ENCODE measurements around the gene KCNH1. TPM values are rescaled to one million over a fixed set of nuclear protein-coding genes. Genes with fewer than 3 reads are reported as not detected.
"Not testable (repeated sequence)": the region's sequence is repeated elsewhere in the genome, so short reads cannot be mapped to it uniquely, and the experiment has no call there.

Gene KCNH1
- total and polyA plus RNA-seq, 2 of the 4 experiments (the other 2 are of a cell fraction) = 0.27 to 0.54 TPM

- H3K4me3 ChIP-seq (ENCODE audit: insufficient read depth, low read depth, low read length); DNase-seq; H3K14ac ChIP-seq (replicated peaks; ENCODE audit: low read depth, low read length); H2BK15ac ChIP-seq (ENCODE audit: low read depth, low read length); H2AK5ac ChIP-seq (ENCODE audit: low read depth, low read length); H2AFZ ChIP-seq (replicated peaks; ENCODE audit: low read length, poor library complexity); H3K79me1 ChIP-seq (ENCODE audit: low read depth in 1 of 2, low read length in 2 of 2); H3K56ac ChIP-seq (ENCODE audit: extremely low read depth, insufficient read depth, low read length); H3K27me3 ChIP-seq (ENCODE audit: control insufficient read depth, insufficient read depth, low read length); H3K9ac ChIP-seq (ENCODE audit: low read depth, low read length); H2BK5ac ChIP-seq (ENCODE audit: low read depth, low read length, poor library complexity, severe bottlenecking); H2BK120ac ChIP-seq (ENCODE audit: low read depth, low read length); H4K8ac ChIP-seq (ENCODE audit: low read depth in 2 of 2, low read length in 2 of 2); H4K5ac ChIP-seq (ENCODE audit: low read depth, low read length); H3K27ac ChIP-seq (ENCODE audit: insufficient read depth, low read length); H3K36me3 ChIP-seq (ENCODE audit: control insufficient read depth, insufficient read depth, low read length); H3K9me3 ChIP-seq (ENCODE audit: control insufficient read depth, insufficient read depth, low read length); BruUV-seq (replicated peaks); H4K91ac ChIP-seq (ENCODE audit: insufficient read depth, low read depth, low read length); ATAC-seq (ENCODE audit: low read depth); dilution Hi-C loops (cut with HindIII; ENCODE audit: low sequenced_read_pairs, unreplicated experiment); H2BK20ac ChIP-seq (ENCODE audit: low read depth, low read length); H3K23ac ChIP-seq (ENCODE audit: low read depth, low read length); POLR2A ChIA-PET (ENCODE audit: unreplicated experiment); H4K20me1 ChIP-seq (ENCODE audit: insufficient read depth, low read length); H3K4me2 ChIP-seq (ENCODE audit: low read depth, low read length); H3K4me1 ChIP-seq (ENCODE audit: control insufficient read depth, insufficient read depth, low read length); H2AK9ac ChIP-seq (replicated peaks; ENCODE audit: low read depth, low read length, poor library complexity); H3K9me1 ChIP-seq (ENCODE audit: insufficient read depth, low read length); H3K4ac ChIP-seq (ENCODE audit: low read depth, low read length); H3K18ac ChIP-seq (ENCODE audit: low read depth, low read length); in situ Hi-C loops (cut with MboI; ENCODE audit: low sequenced_read_pairs): not testable (repeated sequence)
- TF ChIP-seq SMC3 (IDR thresholded peaks at IDR 0.05; ENCODE audit: low read depth, low read length) (peak; percentile 37), CTCF (conservative IDR thresholded peaks at IDR 0.05; ENCODE audit: low read depth, low read length) (peak; percentile 37), RAD21 (IDR thresholded peaks at IDR 0.05; ENCODE audit: low read length) (peak; percentile 38)
- WGBS, 2 experiments (ENCODE audit: extremely low coverage in 2 of 2, insufficient read length in 1 of 2) = no CpG with 5 or more reads among the region's 2 CpGs
- CTCF ChIA-PET = interaction anchor here (0.6 to 1.9 kb wide), 2 partner anchors 119 to 184 kb away, joined by 5 to 6 read pairs; partner anchors contain the start of gene KCNH1
- intact Hi-C loops (cut with micrococcal nuclease) = loop anchor here (5.0 kb wide), 1 partner anchor 368 kb away; no protein-coding TSS in a partner anchor
Measured at GRCh38 chr1:210949940-210950546, 183.9 kb downstream of the KCNH1 start.
